Stimulated activated CD4-positive, alpha-beta T cell treated with anti-CD3 and anti-CD28 coated beads, Interleukin-2, amount 100 ng/mL, for 24 hours (primary cell): Measurements from ENCODE around the gene TSPYL1.
"Not testable (repeated sequence)": the region's sequence is repeated elsewhere in the genome, so short reads cannot be mapped to it uniquely, and the experiment has no call there.

ENCODE experiments used
- DNase-seq, 2 donors: peaks; one replicate each; pipeline ENCODE4 v3.0.0-alpha.2; 2020

TSPYL1 gene

DNA sequence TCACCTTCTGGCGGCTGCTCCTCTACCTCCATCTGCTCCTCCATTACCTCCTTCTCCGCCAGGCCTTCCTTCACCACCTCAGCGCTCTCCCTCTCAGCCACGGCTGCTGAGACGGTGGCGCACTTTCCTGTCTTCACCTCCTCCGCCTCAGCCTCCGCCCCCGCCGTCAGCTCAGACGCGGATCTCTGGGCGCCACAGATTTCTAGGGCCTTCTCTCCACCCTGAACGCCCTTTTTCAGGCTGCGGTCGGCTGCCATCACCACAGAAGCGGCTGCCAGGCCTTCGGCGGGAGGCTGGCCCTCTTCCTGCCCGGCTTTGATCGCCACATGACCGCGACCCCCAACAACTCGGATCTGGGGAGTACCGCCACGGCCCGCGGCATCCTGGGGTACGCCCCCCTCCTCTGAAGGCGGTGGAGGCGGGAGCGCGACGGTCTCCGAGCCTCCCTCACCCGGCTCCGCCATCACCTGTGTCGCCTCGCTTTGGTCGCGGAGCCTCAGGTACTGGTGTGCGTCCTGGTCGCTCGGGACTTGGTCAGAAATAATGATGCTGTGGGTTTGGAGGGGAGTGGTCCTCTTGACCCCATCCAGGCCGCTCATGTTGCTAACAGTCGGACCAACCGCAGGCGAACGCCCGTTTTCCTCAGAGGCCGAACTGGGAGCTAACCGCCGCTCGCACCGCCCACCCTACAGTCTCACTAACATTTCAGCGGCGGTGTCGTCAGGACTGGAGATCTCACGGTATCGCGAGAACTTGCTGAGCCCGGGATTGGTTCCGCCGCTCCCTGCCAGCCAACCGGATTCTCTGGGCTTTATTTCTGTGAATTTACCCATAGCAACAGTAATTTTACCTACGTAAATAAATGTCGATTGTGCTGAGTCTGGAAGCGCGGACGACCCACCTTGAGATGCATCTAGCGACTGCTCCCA, at the start of gene TSPYL1:
TSPYL1 (minus strand) TSS at position 699 of the 929 bp plus-strand sequence; CDS start at position 599, 100 bp downstream.
- DNase-seq = peak; percentile 91 to 92

DNA sequence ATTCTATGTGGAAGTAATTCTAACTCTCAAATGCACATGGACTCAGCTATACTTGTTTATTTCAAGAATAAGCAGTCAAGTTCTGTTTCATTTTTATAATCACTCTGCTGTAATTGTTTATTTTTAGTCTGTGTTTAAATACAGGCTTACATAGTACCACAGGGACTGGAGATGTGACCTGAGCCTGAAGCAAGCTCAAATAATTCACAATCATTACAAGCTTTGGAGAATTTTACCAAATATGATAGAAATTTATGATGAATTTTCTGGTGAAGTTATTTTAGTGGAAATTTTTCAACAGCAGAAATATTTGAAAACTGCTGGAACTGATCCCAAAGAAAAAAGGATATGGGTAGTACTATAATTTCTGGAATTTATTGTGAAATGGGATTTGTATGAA, 49.4 kb upstream of the TSPYL1 start:
- DNase-seq = no peak

- DNase-seq = no peak
Observed at GRCh38 chr6:116328528-116328903, 48.8 kb upstream of the TSPYL1 start.

GRCh38 chr6:116327803-116328527, 48.2 kb upstream of the TSPYL1 start:
- DNase-seq = no peak

GRCh38 chr6:116326996-116327395, 47.3 kb upstream of the TSPYL1 start:
- DNase-seq = no peak

DNA sequence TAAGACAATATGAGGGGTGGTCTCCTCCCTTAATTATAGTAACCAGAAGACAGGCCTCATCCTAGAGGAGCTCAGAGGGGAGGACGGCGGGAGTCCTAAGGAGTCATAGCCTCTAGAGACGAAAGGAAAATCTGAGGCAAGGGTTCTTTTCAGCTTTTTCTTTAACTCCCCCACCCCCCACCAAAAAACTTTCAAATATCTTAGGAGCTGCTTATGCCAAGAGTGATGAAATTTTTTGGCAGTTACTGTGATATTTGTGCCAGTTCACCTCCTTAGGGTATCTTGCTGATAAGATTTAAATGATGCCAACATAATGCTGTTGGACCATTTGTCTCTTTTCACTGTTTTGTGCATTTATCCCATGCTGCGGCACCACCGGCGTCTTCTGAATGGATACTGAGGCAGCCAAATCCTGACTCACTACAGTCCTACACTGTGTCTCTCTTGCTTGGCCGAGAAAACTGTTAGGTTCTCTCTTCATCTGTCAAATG, 46.5 kb upstream of the TSPYL1 start:
- DNase-seq = no peak

- DNase-seq = not testable (repeated sequence)
Observed at GRCh38 chr6:116325634-116326132, 46.0 kb upstream of the TSPYL1 start.

GRCh38 chr6:116323863-116324262, 44.1 kb upstream of the TSPYL1 start:
- DNase-seq = no peak

DNA sequence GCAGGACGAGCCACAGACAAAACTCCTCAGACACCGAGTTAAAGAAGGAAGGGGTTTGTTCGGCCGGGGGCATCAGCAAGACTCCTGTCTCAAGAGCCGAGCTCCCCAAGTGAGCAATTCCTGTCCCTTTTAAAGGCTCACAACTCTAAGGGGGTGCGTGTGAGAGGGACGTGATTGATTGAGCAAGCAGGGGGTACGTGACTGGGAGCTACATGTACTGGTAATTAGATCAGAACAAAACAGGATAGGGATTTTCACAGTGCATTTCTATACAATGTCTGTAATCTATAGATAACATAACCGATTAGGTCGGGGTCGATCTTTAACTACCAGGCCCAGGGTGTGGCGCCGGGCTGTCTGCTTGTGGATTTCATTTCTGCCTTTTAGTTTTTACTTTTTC, 42.2 kb upstream of the TSPYL1 start:
- not testable (repeated sequence) for DNase-seq

DNA sequence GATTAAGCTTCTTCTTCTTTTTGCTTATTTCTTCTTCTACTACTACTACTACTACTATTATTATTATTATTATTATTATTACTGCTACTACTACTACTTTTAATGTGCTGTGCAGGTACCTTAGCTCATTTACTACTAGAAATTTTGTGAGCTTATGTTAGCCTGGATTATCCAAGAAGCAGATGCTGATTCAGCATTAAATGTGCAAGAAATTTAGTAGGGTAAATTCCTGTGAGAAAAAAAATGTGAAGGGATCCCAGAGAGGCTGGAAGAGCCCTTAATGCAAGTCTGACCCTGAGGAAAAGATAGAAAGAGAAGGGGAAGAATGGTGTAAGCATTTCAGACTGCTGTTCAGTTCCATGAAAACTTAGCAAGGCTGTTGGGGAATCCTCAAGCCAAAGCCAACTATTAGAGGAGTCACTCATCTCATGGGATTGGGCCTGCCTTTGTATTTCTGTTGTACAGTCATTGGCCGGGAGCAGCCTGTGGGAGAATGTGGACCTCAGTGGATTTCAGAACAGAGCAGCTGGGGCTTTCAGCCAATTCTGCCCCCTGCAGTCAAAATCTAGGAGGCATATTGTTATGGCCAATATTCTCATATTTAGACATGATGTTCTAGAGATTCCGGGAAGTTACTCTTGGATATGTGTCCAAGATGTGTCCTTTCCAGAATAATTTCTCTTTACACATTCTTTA, 37.2 kb upstream of the TSPYL1 start:
- DNase-seq = no peak

DNA sequence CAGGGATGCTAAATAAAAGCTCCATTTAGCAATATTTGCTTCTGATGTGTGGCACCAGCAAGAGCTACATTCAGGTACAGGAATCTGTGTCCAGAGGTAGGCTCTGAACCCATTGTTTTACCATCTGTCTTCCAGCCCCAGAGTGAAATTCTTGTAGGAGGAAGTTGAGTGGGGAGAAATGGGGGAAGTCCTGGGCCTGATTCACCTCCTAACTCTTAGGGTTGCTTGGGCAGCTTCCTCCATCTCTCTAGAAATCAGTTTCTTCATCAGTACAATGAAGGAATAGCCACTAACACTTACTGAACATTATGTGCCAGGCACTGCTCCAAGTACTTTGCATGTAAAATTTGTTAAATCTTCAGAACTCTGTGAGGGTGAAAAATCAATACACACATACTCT, 35.1 kb upstream of the TSPYL1 start:
- no peak for DNase-seq

GRCh38 chr6:116314218-116314617, 34.5 kb upstream of the TSPYL1 start:
- no peak for DNase-seq

DNA sequence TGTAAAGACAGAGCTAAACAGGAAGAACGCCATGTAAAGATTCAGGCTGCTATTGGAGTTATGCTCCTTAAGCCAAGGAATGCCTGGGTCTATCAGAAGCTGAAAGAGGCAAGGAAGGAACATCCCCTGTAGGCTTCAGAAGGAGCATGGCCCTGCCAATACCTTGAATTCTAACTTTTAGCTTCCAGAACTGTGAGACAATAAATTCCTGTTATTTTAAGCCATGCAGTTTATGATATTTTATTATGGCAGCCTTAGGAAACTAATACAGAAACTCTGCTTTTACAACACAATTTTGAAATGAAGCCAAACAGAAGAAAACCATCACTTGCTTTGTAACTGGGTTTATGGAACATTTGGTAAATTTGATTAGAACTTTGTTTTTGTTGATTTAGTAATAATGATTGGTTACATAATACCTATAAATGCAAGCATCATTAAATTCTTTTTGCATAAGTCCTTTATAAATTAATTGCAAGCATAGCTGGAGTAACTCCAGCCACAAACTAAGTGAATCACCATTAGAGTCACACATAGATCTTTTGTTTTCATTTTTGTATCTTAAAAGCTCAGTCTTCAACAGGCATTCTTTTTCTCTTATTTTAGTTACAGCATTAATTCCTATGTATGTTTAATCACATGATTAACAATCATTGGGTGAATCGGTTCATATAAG, 33.5 kb upstream of the TSPYL1 start:
- no peak for DNase-seq

- DNase-seq = no peak
Observed at GRCh38 chr6:116309657-116310056, 29.9 kb upstream of the TSPYL1 start.

GRCh38 chr6:116309001-116309400, 29.3 kb upstream of the TSPYL1 start:
- DNase-seq = no peak

- no peak for DNase-seq
Observed at GRCh38 chr6:116307633-116308032, 27.9 kb upstream of the TSPYL1 start.

- DNase-seq = no peak
Observed at GRCh38 chr6:116307001-116307400, 27.3 kb upstream of the TSPYL1 start.

- no peak for DNase-seq
Observed at GRCh38 chr6:116304538-116305097, 24.9 kb upstream of the TSPYL1 start.

GRCh38 chr6:116301104-116301503, 21.4 kb upstream of the TSPYL1 start:
- no peak for DNase-seq

- no peak for DNase-seq
Observed at GRCh38 chr6:116300566-116300965, 20.8 kb upstream of the TSPYL1 start.

GRCh38 chr6:116298973-116299372, 19.2 kb upstream of the TSPYL1 start:
- no peak for DNase-seq

DNA sequence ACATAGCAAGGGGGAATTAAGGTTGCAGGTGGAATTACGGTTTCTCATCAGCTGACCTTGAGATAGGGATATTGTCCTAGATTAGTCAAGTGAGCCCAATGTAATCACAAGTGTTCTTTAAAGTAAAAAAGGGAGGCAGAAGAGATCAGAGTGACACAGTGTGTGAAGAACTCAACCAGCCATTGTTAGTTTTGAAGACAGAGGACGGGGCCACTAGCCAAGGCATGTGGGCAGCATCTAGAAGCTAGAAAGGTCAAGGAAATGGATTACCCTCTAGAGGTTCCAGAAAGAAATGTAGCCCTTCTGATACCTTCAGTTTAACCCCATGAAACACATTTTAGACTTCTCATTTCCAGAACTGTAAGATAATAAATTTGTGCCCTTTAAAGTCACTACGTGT, 18.5 kb upstream of the TSPYL1 start:
- DNase-seq = no peak
